GM12878 (cell line): ENCODE data around the gene NOSTRIN. TPM values are rescaled to one million over a fixed set of nuclear protein-coding genes. Genes with fewer than 3 reads are reported as not detected.

Source experiments
- ATAC-seq: fragments of 200-7000 bp; cut with Tn5 transposase; 3 replicates; pipeline ENCODE4 v1.9.1; 2020; ENCODE audit warnings: mild to moderate bottlenecking, moderate library complexity
- BruUV-seq: library from RNA; stranded (reverse); fragments of 400-500 nt; replicated peaks from 2 replicates; lab custom pipeline; 2021; lab: Mats Ljungman, UMichigan
- CTCF ChIA-PET: fragments of 300-600 bp; sonication (Branson Sonifier 250); formaldehyde crosslinking; extraction: SDS; loops from one replicate; lab custom pipeline; 2021; ENCODE audit warnings: inconsistent platforms; lab: Yijun Ruan, JAX
- POLR2A ChIA-PET: fragments of 350-600 bp; formaldehyde crosslinking; extraction: SDS; loops from one replicate; lab custom pipeline; 2021; ENCODE audit warnings: inconsistent platforms; lab: Charles Lee
- RAD21 ChIA-PET: fragments of 300-600 bp; sonication (Branson Sonifier 250); formaldehyde crosslinking; loops from one replicate; lab custom pipeline; 2023; ENCODE audit warnings: antibody characterized with exemption; ENCODE audit not compliant: unreplicated experiment; lab: Charles Lee
- SMC1A ChIA-PET: fragments of 300-600 bp; sonication (Branson Sonifier 250); formaldehyde crosslinking; loops from one replicate; lab custom pipeline; 2023; ENCODE audit not compliant: unreplicated experiment, uncharacterized antibody; lab: Charles Lee
- DNase-seq: peaks from one replicate; pipeline ENCODE4 v3.0.0-alpha.2; 2011; ENCODE audit warnings: low read depth, low spot score
- FAIRE-seq: peaks from 3 replicates; lab custom pipeline; 2011; peaks lifted over from hg19 to GRCh38; lab: Jason Lieb, UNC
- H2AFZ ChIP-seq: 2 replicates; pipeline ENCODE4 v1.6.0; 2011; ENCODE audit warnings: low read depth, low read length, control low read depth; ENCODE audit not compliant: control insufficient read depth
- H3K27ac ChIP-seq: 2 replicates; pipeline ENCODE4 v1.5.1; 2011; ENCODE audit warnings: control low read depth; ENCODE audit not compliant: control insufficient read depth, insufficient read depth
- H3K27me3 ChIP-seq, 2 experiments: replicated peaks in 1 of 2; 2 replicates each; pipeline versions ENCODE4 v1.6.0 to v1.6.1; 2011; ENCODE audit warnings: low read length in 1 of 2; ENCODE audit not compliant: control insufficient read depth in 2 of 2, insufficient read depth in 2 of 2
- H3K36me3 ChIP-seq, 2 experiments: 2 replicates each; pipeline ENCODE4 v1.5.1; 2011; ENCODE audit warnings: low read length in 1 of 2; ENCODE audit not compliant: control insufficient read depth in 2 of 2, insufficient read depth in 2 of 2
- H3K4me1 ChIP-seq: 2 replicates; pipeline ENCODE4 v1.6.1; 2011; ENCODE audit warnings: mild to moderate bottlenecking, low read length, moderate library complexity, mixed read lengths; ENCODE audit not compliant: control insufficient read depth, insufficient read depth
- H3K4me2 ChIP-seq: 2 replicates; pipeline ENCODE4 v1.6.0; 2011; ENCODE audit warnings: control low read depth; ENCODE audit not compliant: control insufficient read depth, insufficient read depth
- H3K4me3 ChIP-seq: fragments of 200-600 bp; sonication (generic); 2 replicates; pipeline ENCODE4 v1.5.1; 2016
- H3K79me2 ChIP-seq: 2 replicates; pipeline ENCODE4 v1.6.0; 2011; ENCODE audit warnings: low read length; ENCODE audit not compliant: control insufficient read depth, insufficient read depth
- H3K9ac ChIP-seq: 2 replicates; pipeline ENCODE4 v1.8.0; 2011; ENCODE audit warnings: low read length, control low read depth, mixed read lengths; ENCODE audit not compliant: control insufficient read depth, insufficient read depth
- H3K9me3 ChIP-seq: replicated peaks from 3 replicates; pipeline ENCODE4 v1.5.1; 2011; ENCODE audit warnings: mild to moderate bottlenecking, low read length; ENCODE audit not compliant: control insufficient read depth, insufficient read depth
- H4K20me1 ChIP-seq: 2 replicates; pipeline ENCODE4 v1.6.0; 2011; ENCODE audit not compliant: control insufficient read depth, insufficient read depth
- ATF3 ChIP-seq: IDR thresholded peaks from 2 replicates; pipeline ENCODE4 v1.6.1; 2011; ENCODE audit warnings: low read depth, mild to moderate bottlenecking, low read length, moderate library complexity, borderline replicate concordance; ENCODE audit errors: extremely low read depth
- CHD1 ChIP-seq: IDR thresholded peaks from 2 replicates; pipeline ENCODE4 v1.6.1; 2012; ENCODE audit warnings: low read depth, low read length, improper control_type of control experiment
- CHD4 ChIP-seq: fragments of 200-600 bp; sonication (generic); IDR thresholded peaks from 2 replicates; pipeline ENCODE4 v1.6.1; 2016; ENCODE audit warnings: mild to moderate bottlenecking
- CTCF ChIP-seq, 3 experiments: IDR thresholded peaks in 2 of 3; conservative IDR thresholded peaks in 1 of 3; 2 replicates each; pipeline ENCODE4 v1.5.1; 2011; ENCODE audit warnings: low read depth in 3 of 3, low read length in 3 of 3, mild to moderate bottlenecking in 3 of 3, control low read depth in 2 of 3, moderate library complexity in 2 of 3, inconsistent platforms in 1 of 3, mixed read lengths in 1 of 3; ENCODE audit not compliant: control insufficient read depth in 2 of 3, insufficient read depth in 1 of 3; ENCODE audit errors: extremely low read depth in 1 of 3
- EZH2 ChIP-seq: IDR thresholded peaks from 2 replicates; pipeline ENCODE4 v1.6.1; 2012; ENCODE audit warnings: low read depth, mild to moderate bottlenecking, control low read depth, inconsistent platforms, low read length, borderline replicate concordance; ENCODE audit not compliant: control insufficient read depth
- JUNB ChIP-seq: IDR thresholded peaks from 2 replicates; pipeline ENCODE4 v1.6.1; 2016; ENCODE audit warnings: antibody characterized with exemption, mild to moderate bottlenecking
- PBX3 ChIP-seq: IDR thresholded peaks from 2 replicates; pipeline ENCODE4 v1.6.1; 2011; ENCODE audit warnings: mild to moderate bottlenecking, low read depth, low read length, moderate library complexity; ENCODE audit not compliant: insufficient replicate concordance
- POU2F2 ChIP-seq: IDR thresholded peaks from 3 replicates; pipeline ENCODE4 v1.6.1; 2011; ENCODE audit warnings: low read depth, mild to moderate bottlenecking, low read length, borderline replicate concordance
- SMAD1 ChIP-seq: fragments of 450-650 bp; IDR thresholded peaks from 2 replicates; pipeline ENCODE4 v1.6.1; 2018; ENCODE audit warnings: mild to moderate bottlenecking, low read depth; ENCODE audit not compliant: partially characterized antibody
- SPI1 ChIP-seq: IDR thresholded peaks from 2 replicates; pipeline ENCODE4 v1.6.1; 2011; ENCODE audit warnings: low read depth, mild to moderate bottlenecking, low read length, moderate library complexity, borderline replicate concordance; ENCODE audit not compliant: insufficient read depth
- WRNIP1 ChIP-seq: IDR thresholded peaks from 2 replicates; pipeline ENCODE4 v1.6.1; 2011; ENCODE audit warnings: low read depth, low read length, improper control_type of control experiment, borderline replicate concordance
- ZBTB4 ChIP-seq: fragments of 450-650 bp; formaldehyde crosslinking; IDR thresholded peaks from 2 replicates; pipeline ENCODE4 v1.4.0; 2022; ENCODE audit warnings: mild to moderate bottlenecking, moderate library complexity
- WGBS: methylation state at CpG from one replicate; pipeline ENCODE4 v1.1.6; 2016; ENCODE audit warnings: low lambda C conversion rate; ENCODE audit not compliant: insufficient replicate concordance, insufficient coverage; ENCODE audit errors: missing lambda C conversion rate; 5-methylcytosine and 5-hydroxymethylcytosine counted together
- in situ Hi-C: fragments of 300-500 bp; cut with MboI; formaldehyde crosslinking; loops from 9 replicates; pipeline ENCODE4 v1.14.3; 2018; ENCODE audit warnings: mixed read lengths
- intact Hi-C: fragments of 100-400 bp; cut with micrococcal nuclease; formaldehyde crosslinking; loops from one replicate; pipeline ENCODE4 v1.14.2; 2022; ENCODE audit not compliant: unreplicated experiment
- polyA plus RNA-seq, 11 experiments: library from polyadenylated mRNA; depleted of rRNA in 4 of 11; unstranded in 6 of 11; stranded (reverse) in 5 of 11; fragments of >200 nt; fragmentation: Nextera tagmentation in 4 of 11; fragmentation: Illumina TruSeq in 1 of 11; extraction: Ambion mirVana in 4 of 11; extraction: Trizol in 1 of 11; gene quantifications; 1 replicate in 1 of 11; 2 replicates in 10 of 11; pipeline versions ENCODE4 v1.2.1 to v1.2.3, GENCODE V29; 2011 to 2016; ENCODE audit warnings: inconsistent platforms in 2 of 11, missing spikeins in 2 of 11, low read depth in 1 of 11
- total RNA-seq, 4 experiments: library from RNA; depleted of rRNA in 3 of 4; stranded (reverse); fragments of >200 nt in 3 of 4; fragmentation: Illumina TruSeq in 1 of 4; extraction: Trizol in 1 of 4; gene quantifications; 2 replicates each; pipeline versions ENCODE4 v1.2.1 to v1.2.3, GENCODE V29; 2013 to 2021

Gene NOSTRIN
- total and polyA plus RNA-seq, 10 of the 15 experiments (the other 5 are each of a cell fraction or from before 2014, with no cell fraction given), result 0.13 to 0.42 (median 0.37) TPM; not detected in 5

GRCh38 chr2:168835969-168836368 is 33.5 kb downstream of the NOSTRIN start (continued):
- TF ChIP-seq CTCF (IDR thresholded peaks at IDR 0.05 in 2 of 3, conservative IDR thresholded peaks at IDR 0.05 in 1 of 3; ENCODE audit: control insufficient read depth in 2 of 3, extremely low read depth in 1 of 3, insufficient read depth in 1 of 3, low read depth in 3 of 3, low read length in 3 of 3), result no peak
- TF ChIP-seq SPI1, result no peak
- no peak for TF ChIP-seq CHD4
- no peak for TF ChIP-seq WRNIP1
- TF ChIP-seq EZH2, result no peak
- TF ChIP-seq CHD1, result no peak
- TF ChIP-seq SMAD1, result no peak
- no peak for TF ChIP-seq POU2F2

- no TSS peak for BruUV-seq
- no peak overlapping the region for H2AFZ ChIP-seq
- H3K36me3 ChIP-seq, result no peaks in the 10 kb centered on the region
- H3K79me2 ChIP-seq, result no peaks in the 10 kb centered on the region
- DNase-seq (no peak), FAIRE-seq (no peak), ATAC-seq (no peak)
- SMC1A ChIA-PET, result no interaction called here
- no peaks in the 10 kb centered on the region for H3K27me3 ChIP-seq
- no peak overlapping the region for H3K9ac ChIP-seq
- no peak overlapping the region for H3K4me3 ChIP-seq
- CTCF ChIA-PET, result no interaction called here
- WGBS, result 45% methylated on average over 2 of the region's 2 CpGs
- TF ChIP-seq PBX3 (no peak), SMAD1 (no peak), ZBTB4 (no peak), JUNB (no peak), ATF3 (no peak)
- no peaks in the 10 kb centered on the region for H3K4me1 ChIP-seq
- H3K9me3 ChIP-seq, result no peaks in the 10 kb centered on the region
- in situ Hi-C loops (no loop called here), intact Hi-C loops (no loop called here)
- no peak overlapping the region for H3K27ac ChIP-seq
- RAD21 ChIA-PET, result no interaction called here
- POLR2A ChIA-PET, result no interaction called here
- no peaks in the 10 kb centered on the region for H4K20me1 ChIP-seq
- H3K4me2 ChIP-seq, result no peak overlapping the region
These were observed 39.0 kb downstream of the NOSTRIN start for GRCh38 chr2:168841445-168841844.
